Activated CD4-positive, alpha-beta T cell treated with anti-CD3 and anti-CD28 coated beads for 1 hour (primary cell): ENCODE results near the gene BRD3OS.

Source experiments
- DNase-seq: peaks from one replicate; pipeline ENCODE4 v3.0.0-alpha.2; 2020

BRD3OS gene

DNA sequence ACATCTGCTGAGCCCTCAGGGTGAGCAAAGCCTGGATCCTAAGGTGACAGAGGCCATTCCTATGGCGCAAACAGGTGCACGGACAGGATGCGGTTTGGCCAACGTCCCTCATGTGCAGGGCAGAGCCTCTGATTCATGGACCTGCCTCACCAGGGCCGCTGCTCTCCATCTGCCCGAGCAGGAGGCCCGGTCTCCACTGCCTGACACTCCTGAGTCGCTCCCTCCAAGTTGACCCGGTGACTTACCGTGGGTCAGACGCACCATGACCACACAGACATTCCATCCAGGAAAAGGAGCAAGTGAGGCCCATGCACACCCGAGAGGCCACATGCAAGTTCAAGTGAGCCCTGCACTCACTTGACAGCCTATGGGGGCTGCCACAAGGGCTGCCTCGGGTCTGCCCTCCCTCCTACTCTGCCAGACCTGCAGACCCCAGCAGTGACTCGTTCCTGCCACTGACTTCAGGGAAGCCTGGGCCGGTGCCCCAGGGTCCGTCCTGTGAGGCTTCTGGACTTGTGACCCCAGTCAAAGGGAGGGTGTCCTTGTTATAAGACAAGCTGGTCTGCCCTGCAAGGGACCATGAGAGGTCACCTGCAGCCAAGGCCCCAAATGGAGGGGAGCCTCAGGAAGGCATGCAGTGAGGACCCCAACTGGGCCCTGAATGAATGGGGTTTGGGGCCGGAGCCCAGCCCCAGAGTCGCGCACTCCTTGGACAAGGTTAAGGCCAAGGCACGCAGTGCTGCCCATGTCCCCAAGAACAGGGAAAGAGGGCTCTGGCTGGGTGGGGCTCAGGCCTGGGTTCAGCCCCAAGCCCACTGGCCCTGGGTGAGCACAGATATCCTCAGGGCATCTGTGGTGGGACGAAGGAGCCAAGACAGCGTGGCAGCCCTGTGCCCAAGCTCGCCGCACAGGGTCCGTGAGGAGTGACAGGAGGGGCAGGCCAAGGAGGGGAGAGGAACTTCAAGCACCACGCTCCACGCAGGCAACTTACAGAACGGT lies 10.1 kb downstream of the BRD3OS start:
- DNase-seq = no peak

DNA sequence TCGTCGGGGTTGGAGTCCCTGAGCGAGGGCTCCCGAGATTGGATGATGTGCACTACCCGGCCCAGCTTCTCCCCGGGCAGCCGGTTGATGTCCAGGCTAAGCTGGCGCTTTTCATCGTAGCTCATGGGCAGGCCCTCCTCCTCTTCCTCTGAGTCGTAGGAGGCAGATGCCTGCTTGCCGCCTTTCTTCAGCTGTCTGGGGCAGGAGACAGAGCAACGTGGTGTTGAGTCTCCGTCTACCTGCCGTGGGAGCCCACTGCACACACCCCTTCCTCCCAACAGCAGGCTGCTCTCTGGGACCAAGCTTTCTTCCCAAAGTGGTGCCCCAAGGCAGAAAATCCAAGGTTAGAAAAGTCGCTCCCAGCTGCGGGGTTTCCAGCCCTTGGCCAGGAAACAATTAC lies 10.8 kb downstream of the BRD3OS start:
- DNase-seq = no peak

DNA sequence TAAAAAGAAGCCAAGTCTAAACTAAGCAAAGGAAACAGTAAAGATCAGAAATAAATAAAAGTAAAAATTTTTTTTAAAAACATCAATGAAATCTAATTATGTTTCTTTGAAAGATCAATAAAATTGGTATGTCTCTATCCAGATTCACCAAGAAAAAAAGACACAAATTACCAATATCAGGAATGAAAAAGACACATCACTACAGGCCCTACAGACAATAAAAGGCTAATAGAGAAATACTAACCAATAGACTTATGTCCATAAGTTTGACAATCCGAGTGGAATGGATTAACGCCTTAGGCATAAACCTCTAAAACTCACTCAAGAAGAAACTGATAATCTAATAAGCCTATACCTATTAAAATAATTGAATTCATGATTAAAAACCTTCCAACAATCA lies 12.4 kb downstream of the BRD3OS start:
- no peak for DNase-seq

DNA sequence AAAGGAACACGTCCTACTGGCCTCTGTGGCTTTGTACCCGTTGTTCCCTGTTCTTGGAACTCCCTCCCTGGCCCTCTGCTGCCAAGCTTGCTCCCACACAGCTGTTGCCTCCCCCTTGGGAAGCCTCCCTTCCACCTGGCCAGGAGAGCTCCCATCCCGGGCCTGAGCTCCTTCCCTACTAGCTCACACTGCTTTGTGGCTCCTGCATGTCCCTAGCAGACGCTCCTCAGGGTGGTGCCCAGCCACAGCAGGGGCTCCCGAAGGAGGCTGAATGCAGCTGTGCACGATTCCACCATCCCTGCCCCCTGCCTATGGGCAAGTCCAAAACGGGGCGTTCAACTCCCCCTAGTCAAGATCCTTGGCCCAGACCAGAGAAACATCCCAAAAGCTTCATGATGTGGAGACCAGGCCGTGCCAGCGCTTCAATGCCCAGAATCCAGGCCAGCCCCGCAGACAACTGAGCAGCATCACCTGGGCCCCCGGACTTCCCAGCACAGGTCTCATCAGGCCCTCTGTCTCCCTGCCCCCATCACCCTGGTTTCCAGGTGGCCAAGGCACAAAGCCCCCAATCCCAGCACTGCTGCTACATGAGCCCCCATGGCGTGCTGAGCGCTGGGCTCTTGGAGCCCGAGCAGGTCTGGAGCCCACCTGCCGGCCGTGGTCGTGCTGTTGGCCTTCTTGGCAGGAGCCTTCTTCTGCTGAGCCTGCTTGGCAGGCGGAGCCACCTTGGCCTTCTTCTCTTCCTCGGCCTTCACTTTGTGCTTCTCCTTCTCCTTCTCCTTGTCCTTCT lies 14.3 kb downstream of the BRD3OS start:
- no peak for DNase-seq

DNA sequence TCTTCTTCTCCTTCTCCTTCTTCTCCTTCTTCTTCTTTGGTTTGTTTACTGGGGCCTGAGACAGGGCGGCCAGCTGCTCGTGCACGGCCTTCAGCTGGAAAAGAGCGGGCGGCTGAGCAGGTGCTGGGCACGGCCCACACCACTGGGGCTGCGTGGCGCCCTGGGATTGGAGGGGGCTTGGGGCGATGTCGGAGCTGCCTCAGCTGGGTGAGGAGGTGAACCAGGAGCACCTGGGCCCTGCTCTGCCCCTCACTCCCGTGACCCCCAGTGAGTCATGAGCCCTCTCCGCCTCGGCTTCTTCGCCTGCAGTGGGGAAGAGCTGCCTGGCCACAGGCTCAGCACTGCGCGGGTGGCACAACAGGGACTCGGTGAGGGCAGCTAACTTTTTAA lies 14.9 kb downstream of the BRD3OS start:
- no peak for DNase-seq

DNA sequence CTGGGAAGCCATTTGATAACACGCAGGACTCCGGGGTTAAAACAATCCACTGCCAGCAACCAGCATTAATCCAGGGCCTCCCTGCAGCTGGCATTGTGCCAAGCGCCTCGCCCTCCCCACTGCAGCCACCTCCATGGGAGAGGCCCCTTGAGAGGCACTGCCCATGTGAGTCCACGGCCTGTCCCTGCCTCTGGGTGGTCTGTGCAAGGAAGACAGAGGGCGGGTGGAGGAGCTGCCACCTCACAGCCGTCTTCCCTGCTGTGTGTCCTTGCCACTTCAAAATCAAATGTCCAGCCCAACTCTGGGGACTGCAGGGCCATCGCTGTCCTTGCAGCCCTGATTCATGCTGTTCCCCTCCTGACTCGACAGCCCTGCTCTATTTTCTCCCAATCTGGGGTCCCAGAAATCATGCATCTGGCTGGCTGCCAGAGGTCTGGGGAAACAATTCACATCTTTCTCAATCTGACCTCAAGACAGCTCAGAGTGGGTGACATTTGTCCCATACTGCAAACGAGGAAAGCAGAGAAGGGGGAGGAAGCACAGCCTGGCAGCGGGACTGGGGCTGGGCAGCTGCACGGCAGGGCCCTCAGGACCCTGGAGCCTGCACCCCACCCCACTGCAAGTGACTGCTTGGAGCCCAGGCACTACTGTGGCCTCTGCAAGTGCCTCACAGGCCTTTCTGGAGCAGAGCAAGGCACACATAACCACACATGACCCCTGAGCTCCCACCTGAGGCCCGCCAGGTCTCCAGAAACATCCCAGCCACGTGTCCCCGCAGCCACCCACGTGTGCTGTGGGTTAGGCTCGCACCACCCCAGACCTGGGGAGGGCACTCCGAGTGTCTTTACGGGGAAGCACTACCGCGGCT lies 15.7 kb downstream of the BRD3OS start:
- no peak for DNase-seq

DNA sequence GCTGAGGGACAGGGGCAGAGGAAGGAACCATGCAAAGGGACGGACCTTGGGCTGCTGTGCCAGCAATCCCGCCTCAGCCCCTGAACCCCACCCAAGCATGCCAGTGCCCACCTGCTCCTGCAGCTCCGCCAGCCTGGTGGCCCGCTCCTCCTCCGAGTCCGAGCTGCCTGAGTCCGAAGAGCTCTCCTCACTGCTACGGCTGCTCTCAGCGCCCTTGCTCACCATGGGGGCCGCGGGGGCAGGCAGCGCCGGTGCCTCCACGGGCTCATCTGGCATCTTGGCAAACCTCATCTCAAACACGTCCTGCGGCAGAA lies 16.3 kb downstream of the BRD3OS start:
- no peak for DNase-seq

DNA sequence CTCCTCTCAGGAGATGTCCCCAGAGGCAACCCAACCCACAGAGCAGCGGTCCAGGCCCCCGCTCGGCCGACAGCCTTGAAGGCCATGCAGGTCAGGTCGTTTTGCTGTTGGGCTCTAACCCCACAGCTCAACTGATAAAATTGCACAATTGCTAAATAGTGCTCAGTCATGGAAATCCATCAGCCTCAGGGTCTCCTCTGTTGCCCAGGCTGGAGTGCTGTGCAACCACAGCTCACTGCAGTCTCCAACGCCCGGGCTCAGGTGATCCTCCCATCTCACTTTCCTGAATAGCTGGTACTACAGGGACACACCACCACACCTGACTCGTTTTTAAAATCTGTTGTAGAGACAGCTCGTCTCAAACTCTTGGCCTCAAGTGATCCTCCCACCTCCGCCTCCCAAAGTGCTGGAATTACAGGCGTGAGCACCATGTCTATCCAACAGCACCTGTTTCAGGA lies 18.3 kb downstream of the BRD3OS start:
- no peak for DNase-seq

DNA sequence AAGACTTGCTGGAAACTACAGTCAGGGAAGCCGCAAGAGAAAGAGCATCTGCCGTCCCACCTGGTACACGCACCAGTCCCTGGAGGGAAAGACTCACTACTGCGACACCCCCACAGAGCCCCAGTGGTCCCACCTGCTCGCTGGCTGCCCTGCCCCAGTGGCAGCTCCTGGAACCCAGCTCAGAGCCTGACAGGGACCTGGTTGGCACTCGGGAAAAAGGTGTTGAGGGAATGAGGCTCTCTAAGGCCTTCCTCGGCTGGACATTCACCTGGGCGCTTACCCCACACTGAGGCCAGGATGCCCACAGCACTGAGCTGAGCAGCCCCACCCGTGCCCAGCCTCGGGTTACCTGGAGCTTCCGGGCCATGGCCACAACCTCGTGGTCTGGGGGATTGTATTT lies 19.7 kb downstream of the BRD3OS start:
- DNase-seq = no peak

DNA sequence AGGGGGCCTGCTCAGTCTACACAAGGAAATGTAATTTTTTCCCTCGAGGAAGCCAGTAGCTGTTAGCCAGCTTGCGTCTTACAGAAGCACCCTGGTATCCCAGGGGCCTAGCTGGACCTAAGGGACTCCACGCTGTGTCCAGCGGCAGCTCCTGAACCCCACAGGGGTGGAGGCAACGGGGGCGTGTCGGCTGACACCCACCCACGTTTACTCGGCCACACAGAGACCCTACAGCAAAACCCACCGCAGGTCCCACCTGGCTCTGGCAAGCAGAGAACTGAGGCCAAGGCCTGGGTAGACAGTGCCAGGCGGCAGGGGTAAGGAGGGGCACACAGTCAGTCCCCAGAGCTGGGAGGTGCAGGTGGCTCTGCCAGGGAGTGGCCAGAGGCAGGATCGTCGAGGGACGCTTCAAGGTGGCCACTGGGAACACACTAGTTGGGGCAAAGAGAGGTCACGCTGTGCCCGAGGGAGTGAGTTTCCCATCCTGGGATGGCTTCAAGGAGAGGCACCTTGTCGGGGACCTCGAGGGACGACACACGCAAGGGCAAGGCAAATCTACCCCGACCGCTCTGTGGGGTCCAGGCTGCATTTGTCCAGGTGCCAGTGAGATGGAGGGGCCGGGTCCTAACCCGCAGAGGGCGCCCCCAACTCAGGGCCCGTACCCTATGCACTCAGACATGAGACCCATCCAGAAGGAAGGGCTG lies 20.7 kb downstream of the BRD3OS start:
- no peak for DNase-seq

DNA sequence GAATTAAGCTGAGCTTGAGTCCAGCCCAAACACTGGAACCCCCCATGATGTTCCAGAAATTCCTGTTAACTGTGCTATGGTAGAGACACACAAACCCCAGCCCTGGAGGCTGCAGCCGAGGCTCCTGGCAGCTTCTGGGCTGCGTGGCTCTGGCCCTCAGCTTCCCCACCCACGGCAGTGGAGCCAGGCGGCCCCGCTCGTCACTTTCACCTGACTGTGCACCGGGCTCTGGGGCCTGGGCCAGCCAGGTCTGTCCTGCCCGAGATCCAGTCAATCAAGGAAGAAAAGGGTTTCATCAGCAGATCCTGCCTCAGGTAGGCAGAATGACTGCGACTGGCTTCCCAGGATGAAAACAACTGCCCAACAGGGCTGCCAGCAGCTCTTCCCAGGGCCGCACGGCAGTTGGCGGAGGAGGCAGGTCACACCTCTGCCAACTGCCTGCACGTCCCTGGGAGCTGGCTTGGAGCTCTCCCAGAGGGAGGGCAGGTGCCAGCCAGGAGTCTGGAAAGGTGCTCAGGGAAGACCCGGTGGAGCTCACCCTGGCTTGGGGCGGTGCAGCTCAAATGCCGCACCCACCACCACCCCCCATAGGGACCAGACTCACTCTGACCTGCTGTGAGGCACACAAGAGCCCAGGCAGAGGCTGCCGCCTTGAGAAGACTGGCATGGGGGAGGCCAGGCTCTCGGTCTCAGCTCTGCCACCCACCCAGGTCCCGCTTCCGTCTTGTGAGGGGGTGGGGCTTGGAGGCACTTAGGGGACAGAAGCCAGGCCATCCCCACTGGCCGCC lies 21.8 kb downstream of the BRD3OS start:
- no peak for DNase-seq

DNA sequence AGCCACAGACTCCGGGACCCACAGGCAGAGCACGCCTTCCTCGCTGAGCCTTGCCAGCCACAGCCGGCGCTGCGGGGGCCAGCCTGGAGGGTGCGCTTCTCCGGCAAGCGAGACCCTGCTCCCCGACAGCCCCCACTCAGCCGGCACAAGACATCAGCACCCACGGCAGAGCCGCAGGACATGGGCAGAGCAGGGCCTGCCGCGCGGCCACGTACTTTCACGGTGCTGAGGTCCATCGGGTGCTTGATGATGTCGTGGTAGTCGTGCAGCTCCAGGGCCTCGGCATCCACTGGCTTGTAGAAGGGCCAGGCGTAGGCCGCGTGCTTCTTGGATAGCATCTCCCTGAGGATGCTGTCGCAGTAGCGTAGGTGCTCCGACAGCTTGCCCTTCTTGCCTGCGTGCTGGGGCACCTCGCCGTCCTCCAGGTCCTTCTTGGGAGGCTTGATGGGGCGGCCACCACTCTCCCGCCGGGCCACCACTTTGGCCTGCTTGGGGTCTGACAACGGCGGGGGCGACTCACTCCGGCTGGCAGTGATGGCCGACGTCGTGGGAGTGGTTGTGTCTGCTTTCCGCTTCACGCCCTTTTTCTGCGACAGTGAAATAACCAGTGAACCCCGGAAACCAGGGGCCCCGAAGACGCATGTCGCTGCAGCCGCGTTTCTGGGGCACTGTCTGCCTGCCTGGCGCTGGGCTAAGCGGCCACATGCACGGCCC lies 22.7 kb downstream of the BRD3OS start:
- no peak for DNase-seq

DNA sequence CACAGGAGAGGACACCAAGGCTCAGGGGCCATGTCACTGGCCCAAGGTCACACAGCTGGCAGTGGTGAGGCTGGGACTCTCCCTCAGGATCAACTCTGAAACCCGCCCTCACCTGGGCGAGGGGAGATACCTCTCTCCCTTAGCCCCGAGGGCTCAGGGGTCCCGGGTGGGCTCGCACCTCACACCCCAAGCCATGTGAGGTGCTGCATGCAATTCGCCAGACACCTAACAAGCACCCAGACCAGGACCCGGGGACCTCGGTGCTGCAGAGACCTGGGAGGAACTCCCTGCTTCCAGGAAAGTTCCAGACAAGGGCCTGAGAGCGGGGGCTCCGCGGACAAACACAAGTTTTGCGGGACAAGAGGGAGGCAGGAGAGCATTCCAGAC lies 23.3 kb downstream of the BRD3OS start:
- no peak for DNase-seq

DNA sequence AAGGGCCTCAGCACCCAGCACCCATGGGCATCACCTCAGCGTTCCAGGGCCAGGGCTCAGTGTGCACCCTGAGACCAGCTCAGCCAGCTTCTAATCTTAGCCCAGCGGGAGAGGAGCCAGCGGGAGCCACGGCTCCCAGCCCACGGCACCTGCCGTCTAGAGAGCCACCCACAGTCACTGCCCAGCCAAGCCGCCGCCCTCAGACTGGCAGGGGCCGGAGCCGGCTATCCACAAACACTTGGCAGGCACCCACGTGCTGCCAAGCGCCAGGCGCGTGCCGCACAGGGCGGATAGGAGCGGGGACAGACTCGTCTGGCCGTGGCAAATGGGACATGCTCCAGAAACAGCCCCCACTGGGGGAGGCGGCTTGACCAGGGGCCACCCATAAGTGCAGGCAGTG lies 24.0 kb downstream of the BRD3OS start:
- DNase-seq = no peak

DNA sequence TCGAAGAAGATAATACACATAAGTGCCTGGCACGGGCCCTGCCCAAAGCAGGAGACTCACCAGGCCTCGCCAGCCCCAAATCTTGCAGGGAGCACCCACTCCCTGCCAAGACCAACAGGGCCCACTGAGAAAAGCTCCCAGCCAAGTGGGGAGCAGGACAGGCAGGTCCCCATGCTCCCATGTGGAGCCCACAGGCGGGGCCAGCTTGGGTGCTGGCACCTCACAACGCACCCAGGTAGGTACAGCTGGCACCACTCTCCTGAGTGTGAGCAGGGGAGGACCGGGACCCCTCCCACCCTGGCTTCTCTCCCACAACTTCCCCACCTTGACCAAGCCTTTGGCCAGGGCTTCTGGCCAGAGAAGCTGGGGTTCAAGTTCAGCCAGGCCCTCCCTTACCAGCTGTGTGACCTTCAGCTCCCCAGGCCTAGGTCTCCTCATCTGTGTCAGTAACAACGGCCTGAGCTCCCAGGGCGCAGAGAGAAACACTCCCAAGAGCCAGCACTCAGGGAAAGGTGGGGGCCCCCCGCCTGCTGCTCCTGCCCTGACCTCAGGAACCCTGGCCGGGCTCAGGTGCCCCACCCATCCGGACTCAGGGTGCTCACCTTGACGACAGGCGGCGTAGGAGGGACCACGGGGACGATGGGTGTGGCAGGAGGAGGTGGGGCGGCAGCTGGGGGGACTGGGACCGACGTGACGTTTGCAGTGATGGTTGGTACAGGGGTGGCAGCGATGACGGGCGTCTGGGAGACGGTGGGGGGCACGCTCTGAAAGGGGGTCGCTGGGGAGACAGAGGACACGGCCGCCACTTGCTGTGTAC lies 24.7 kb downstream of the BRD3OS start:
- no peak for DNase-seq

DNA sequence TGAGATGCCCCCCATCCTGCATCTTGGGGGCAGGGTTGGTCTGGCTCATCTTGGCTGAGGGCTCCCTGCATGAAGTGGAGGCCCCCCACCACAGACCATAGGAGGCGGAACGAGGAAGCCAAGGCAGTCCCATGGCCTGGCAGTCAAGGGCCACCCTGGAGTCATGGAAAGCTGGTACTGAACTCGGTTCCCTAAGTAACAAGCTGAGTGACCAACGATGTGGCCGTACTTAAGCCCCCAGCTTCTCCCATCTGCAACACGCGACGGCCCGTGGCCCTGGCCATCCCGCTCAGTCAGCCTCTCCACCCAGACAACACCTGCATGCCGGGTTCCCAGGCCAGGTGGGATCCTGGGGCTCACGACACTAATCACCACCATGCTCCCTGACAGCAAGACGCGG lies 25.4 kb downstream of the BRD3OS start:
- DNase-seq = no peak

DNA sequence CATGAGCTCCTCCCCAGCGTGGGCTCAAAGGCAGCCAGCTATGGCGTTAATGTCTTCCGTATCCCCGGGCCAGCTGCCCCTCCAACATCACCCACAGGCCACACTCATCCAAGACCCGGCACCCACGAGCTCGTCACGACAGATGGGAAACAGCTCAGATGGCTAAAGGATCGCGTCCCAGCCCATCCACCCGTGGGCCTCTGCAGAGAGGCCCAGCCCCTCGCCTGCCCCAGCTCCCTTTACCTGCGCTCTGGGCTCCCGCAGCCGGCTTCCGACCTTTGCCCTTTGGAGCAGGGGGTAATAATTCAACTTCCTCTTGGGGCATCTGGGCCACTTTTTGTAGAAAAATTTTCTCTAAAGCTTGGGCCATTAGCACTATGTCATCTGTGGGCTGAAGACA lies 26.0 kb downstream of the BRD3OS start:
- DNase-seq = no peak

DNA sequence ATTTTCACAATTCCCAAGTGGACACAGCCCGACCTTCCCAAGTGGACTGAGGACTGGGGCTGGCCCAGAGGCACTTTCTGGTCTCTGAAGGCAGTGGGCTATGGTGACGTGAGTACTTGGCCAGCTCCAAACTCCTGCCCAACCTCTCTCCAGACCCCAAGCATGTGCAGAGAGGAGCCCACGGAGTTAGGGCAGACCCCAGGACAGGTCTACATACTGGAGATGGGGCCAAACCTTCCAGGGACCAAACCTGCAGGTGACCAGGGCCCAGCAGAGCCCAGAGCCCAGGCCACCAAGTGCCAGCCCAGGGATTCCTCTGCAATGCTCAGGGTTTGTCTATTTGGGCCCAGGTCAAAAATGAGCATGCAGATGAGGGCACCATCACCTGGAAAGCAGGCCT lies 27.2 kb downstream of the BRD3OS start:
- DNase-seq = no peak

DNA sequence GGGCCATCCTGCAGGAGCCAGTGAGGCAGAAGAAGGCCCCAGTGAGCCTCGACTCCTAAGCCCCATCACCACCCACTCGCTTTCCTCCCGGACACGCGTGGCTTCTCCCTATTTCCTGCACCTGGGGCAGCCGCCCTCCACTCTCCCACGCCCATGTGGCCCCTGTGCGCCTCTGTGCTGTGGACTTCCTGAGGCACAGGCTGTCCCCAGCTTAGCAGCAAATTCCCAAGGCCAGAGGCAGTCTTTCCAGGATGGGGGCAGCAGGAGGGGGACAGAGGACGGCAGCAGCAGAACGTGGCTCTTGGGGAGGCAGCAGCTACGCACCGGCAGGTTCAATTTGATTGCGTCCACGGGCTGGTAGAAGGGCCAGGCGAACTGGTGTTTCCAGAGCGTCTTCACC lies 27.7 kb downstream of the BRD3OS start:
- DNase-seq = no peak

DNA sequence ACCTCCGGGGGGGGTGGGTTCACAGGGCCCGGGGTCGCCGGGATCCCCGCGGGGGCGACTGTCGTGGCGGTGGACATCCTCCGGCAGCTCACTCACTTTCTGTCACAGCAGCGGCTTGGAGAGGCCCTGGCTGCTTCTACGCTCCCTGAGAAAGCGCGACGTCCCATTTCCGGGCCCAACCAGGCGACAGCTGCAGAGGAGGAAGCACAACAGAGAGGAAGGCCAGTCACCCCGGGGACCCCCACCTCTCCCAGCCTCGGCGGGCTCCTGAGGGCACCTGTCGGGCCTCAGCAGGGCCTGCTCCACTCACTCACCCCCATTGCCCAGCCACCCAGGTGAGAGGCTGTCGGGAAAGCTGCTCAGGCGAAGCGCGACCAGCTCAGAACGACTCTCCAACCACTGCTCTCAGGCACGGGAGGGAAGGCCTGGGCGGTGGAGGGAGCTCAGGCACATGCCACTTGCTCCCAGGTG lies 28.2 kb downstream of the BRD3OS start:
- DNase-seq = no peak
